H1 (cell line): ENCODE data around the gene FOXF1. TPM values are rescaled to one million over a fixed set of nuclear protein-coding genes. Genes with fewer than 3 reads are reported as not detected.

Experiments
- CTCF ChIA-PET: fragments of 300-600 bp; sonication (Branson Sonifier 250); formaldehyde crosslinking; loops from one replicate; lab custom pipeline; 2021; ENCODE audit not compliant: partially characterized antibody; lab: Charles Lee
- POLR2A ChIA-PET: fragments of 300-600 bp; sonication (Branson Sonifier 250); formaldehyde crosslinking; loops from one replicate; lab custom pipeline; 2021; ENCODE audit warnings: inconsistent platforms; ENCODE audit not compliant: partially characterized antibody; lab: Charles Lee
- DNase-seq, 2 experiments: peaks; one replicate each; pipeline versions ENCODE4 v3.0.0 to v3.0.0-alpha.2; 2010 to 2022; ENCODE audit warnings: low spot score in 2 of 2, low read depth in 1 of 2, mixed read lengths in 1 of 2
- FAIRE-seq: peaks from 2 replicates; lab custom pipeline; 2011; peaks lifted over from hg19 to GRCh38; lab: Jason Lieb, UNC
- H2AFZ ChIP-seq: 2 replicates; pipeline ENCODE4 v1.8.1; 2012; ENCODE audit warnings: low read length, inconsistent platforms
- H2AK5ac ChIP-seq: 2 replicates; pipeline ENCODE4 v1.6.1; 2013; ENCODE audit warnings: low read depth, low read length
- H2BK120ac ChIP-seq: replicated peaks from 2 replicates; pipeline ENCODE3; 2013; ENCODE audit warnings: low read depth, low read length, inconsistent platforms
- H2BK12ac ChIP-seq: 2 replicates; pipeline ENCODE4 v1.6.1; 2013; ENCODE audit warnings: low read depth, low read length
- H2BK15ac ChIP-seq: 2 replicates; pipeline ENCODE4 v1.6.1; 2013; ENCODE audit warnings: low read length
- H2BK20ac ChIP-seq: 2 replicates; pipeline ENCODE4 v1.6.1; 2013; ENCODE audit warnings: low read length
- H2BK5ac ChIP-seq: 2 replicates; pipeline ENCODE4 v1.6.1; 2013; ENCODE audit warnings: low read depth, low read length
- H3K14ac ChIP-seq: 2 replicates; pipeline ENCODE4 v1.6.1; 2013; ENCODE audit warnings: inconsistent platforms; ENCODE audit not compliant: insufficient read length
- H3K18ac ChIP-seq: 2 replicates; pipeline ENCODE4 v1.6.1; 2013; ENCODE audit warnings: low read length; ENCODE audit errors: extremely low read depth
- H3K23ac ChIP-seq: 2 replicates; pipeline ENCODE4 v1.6.1; 2013; ENCODE audit warnings: inconsistent platforms; ENCODE audit not compliant: insufficient read length
- H3K23me2 ChIP-seq: 2 replicates; pipeline ENCODE4 v1.6.1; 2013; ENCODE audit warnings: low read depth, low read length
- H3K27ac ChIP-seq: 2 replicates; pipeline ENCODE4 v1.6.1; 2011; ENCODE audit warnings: low read depth, low read length, inconsistent platforms
- H3K27me3 ChIP-seq, 4 experiments: replicated peaks in 1 of 4; 1 replicate in 1 of 4; 2 replicates in 3 of 4; pipeline versions ENCODE4 v1.6.1 to v1.8.1; 2011 to 2013; ENCODE audit warnings: low read length in 3 of 4, mild to moderate bottlenecking in 3 of 4, inconsistent platforms in 2 of 4, mixed read lengths in 2 of 4, moderate library complexity in 1 of 4; ENCODE audit not compliant: control insufficient read depth in 3 of 4, insufficient read depth in 3 of 4; ENCODE audit errors: extremely low read depth in 1 of 4
- H3K36me3 ChIP-seq, 4 experiments: 2 replicates each; pipeline versions ENCODE4 v1.6.1 to v1.8.1; 2011 to 2013; ENCODE audit warnings: mild to moderate bottlenecking in 4 of 4, low read length in 3 of 4, moderate library complexity in 2 of 4, control low read depth in 1 of 4, inconsistent platforms in 1 of 4; ENCODE audit not compliant: insufficient read depth in 4 of 4, control insufficient read depth in 2 of 4
- H3K4ac ChIP-seq: replicated peaks from 2 replicates; pipeline ENCODE3; 2013; ENCODE audit warnings: low read length, low read depth, mixed read lengths, inconsistent platforms; ENCODE audit not compliant: insufficient read length
- H3K4me1 ChIP-seq, 4 experiments: replicated peaks in 1 of 4; 1 replicate in 1 of 4; 2 replicates in 3 of 4; pipeline versions ENCODE4 v1.6.1 to v1.8.1; 2011 to 2013; ENCODE audit warnings: low read length in 3 of 4, inconsistent platforms in 2 of 4, mixed read lengths in 1 of 4; ENCODE audit not compliant: insufficient read depth in 4 of 4, control insufficient read depth in 3 of 4
- H3K4me2 ChIP-seq, 2 experiments: 2 replicates each; pipeline versions ENCODE4 v1.6.1 to v1.8.1; 2011 to 2013; ENCODE audit warnings: low read depth in 2 of 2, low read length in 2 of 2, control low read depth in 1 of 2, inconsistent platforms in 1 of 2, mild to moderate bottlenecking in 1 of 2; ENCODE audit not compliant: insufficient read depth in 1 of 2
- H3K4me3 ChIP-seq, 4 experiments: fragments of 200-600, 300-600 bp in 1 of 4; sonication (generic), shearing (Covaris generic), sonication (Bioruptor Twin) in 1 of 4; 2 replicates each; pipeline versions ENCODE4 v1.5.1 to v1.8.1; 2011 to 2016; ENCODE audit warnings: low read length in 4 of 4, low read depth in 3 of 4, control low read depth in 2 of 4, inconsistent platforms in 2 of 4, mild to moderate bottlenecking in 2 of 4, mixed read lengths in 1 of 4, moderate library complexity in 1 of 4; ENCODE audit not compliant: insufficient read depth in 2 of 4; ENCODE audit errors: extremely low read depth in 1 of 4
- H3K56ac ChIP-seq: replicated peaks from 2 replicates; pipeline ENCODE3; 2013; ENCODE audit warnings: low read depth, mild to moderate bottlenecking, mixed read lengths, low read length, inconsistent platforms; ENCODE audit not compliant: insufficient read length
- H3K79me1 ChIP-seq: 2 replicates; pipeline ENCODE4 v1.6.1; 2013; ENCODE audit warnings: low read depth, low read length, control low read depth
- H3K79me2 ChIP-seq, 2 experiments: 2 replicates each; pipeline versions ENCODE4 v1.6.1 to v1.8.1; 2012 to 2013; ENCODE audit warnings: low read length in 2 of 2, mild to moderate bottlenecking in 2 of 2, inconsistent platforms in 1 of 2; ENCODE audit not compliant: insufficient read depth in 2 of 2, control insufficient read depth in 1 of 2
- H3K9ac ChIP-seq, 4 experiments: replicated peaks in 1 of 4; 1 replicate in 1 of 4; 2 replicates in 3 of 4; pipeline versions ENCODE4 v1.6.1 to v1.8.1; 2011 to 2013; ENCODE audit warnings: low read depth in 3 of 4, low read length in 3 of 4, control low read depth in 2 of 4, mild to moderate bottlenecking in 2 of 4, moderate library complexity in 2 of 4, inconsistent platforms in 1 of 4; ENCODE audit errors: extremely low read depth in 1 of 4
- H3K9me3 ChIP-seq, 2 experiments: 2 replicates each; pipeline versions ENCODE4 v1.6.1 to v1.8.1; 2012 to 2013; ENCODE audit warnings: mild to moderate bottlenecking in 2 of 2, moderate library complexity in 2 of 2, control low read depth in 1 of 2, inconsistent platforms in 1 of 2, low read depth in 1 of 2, low read length in 1 of 2, mixed read lengths in 1 of 2; ENCODE audit not compliant: insufficient read depth in 2 of 2
- H4K20me1 ChIP-seq, 2 experiments: replicated peaks in 1 of 2; 2 replicates each; pipeline versions ENCODE3 to v1.8.1; 2011 to 2013; ENCODE audit warnings: inconsistent platforms in 2 of 2, low read length in 2 of 2, mild to moderate bottlenecking in 1 of 2; ENCODE audit not compliant: insufficient read depth in 2 of 2, control insufficient read depth in 1 of 2
- H4K5ac ChIP-seq: 2 replicates; pipeline ENCODE4 v1.6.1; 2013; ENCODE audit warnings: low read length, low read depth, mixed read lengths, inconsistent platforms; ENCODE audit not compliant: insufficient read length
- H4K8ac ChIP-seq: 2 replicates; pipeline ENCODE4 v1.8.0; 2013; ENCODE audit warnings: mild to moderate bottlenecking, moderate library complexity, low read length, inconsistent platforms; ENCODE audit not compliant: insufficient read depth; ENCODE audit errors: extremely low read depth
- H4K91ac ChIP-seq: replicated peaks from 2 replicates; pipeline ENCODE3; 2013; ENCODE audit warnings: low read length, mixed read lengths, inconsistent platforms; ENCODE audit not compliant: insufficient read length
- ATF3 ChIP-seq: IDR thresholded peaks from 2 replicates; pipeline ENCODE4 v1.6.1; 2011; ENCODE audit warnings: low read depth, mild to moderate bottlenecking, low read length; ENCODE audit not compliant: insufficient read depth
- BCL11A ChIP-seq, 2 experiments: IDR thresholded peaks; one replicate each; pipeline ENCODE4 v1.6.1; 2011; ENCODE audit warnings: low read depth in 2 of 2, low read length in 2 of 2, mild to moderate bottlenecking in 2 of 2
- CBX8 ChIP-seq: fragments of 300-800, 300-1000 bp; sonication (generic); IDR thresholded peaks from 2 replicates; pipeline ENCODE4 v1.7.1; 2016; ENCODE audit warnings: low read depth, low read length, borderline replicate concordance
- CTCF ChIP-seq, 3 experiments: IDR thresholded peaks; 1 replicate in 2 of 3; 2 replicates in 1 of 3; pipeline versions ENCODE4 v1.5.1 to v1.6.1; 2011; ENCODE audit warnings: low read length in 3 of 3, mild to moderate bottlenecking in 3 of 3, inconsistent platforms in 2 of 3, low read depth in 1 of 3, moderate library complexity in 1 of 3; ENCODE audit not compliant: insufficient read depth in 1 of 3; ENCODE audit errors: control extremely low read depth in 1 of 3
- GTF2F1 ChIP-seq: IDR thresholded peaks from 2 replicates; pipeline ENCODE4 v1.6.1; 2012; ENCODE audit warnings: low read depth, low read length, improper control_type of control experiment, borderline replicate concordance
- KDM1A ChIP-seq: fragments of 200-600, 300-600 bp; sonication (generic); IDR thresholded peaks from 2 replicates; pipeline ENCODE4 v1.7.1; 2016; ENCODE audit warnings: mild to moderate bottlenecking, low read length, borderline replicate concordance
- KDM4A ChIP-seq: IDR thresholded peaks from one replicate; pipeline ENCODE4 v1.7.1; 2012; ENCODE audit warnings: low read depth, mild to moderate bottlenecking, moderate library complexity, low read length, inconsistent platforms; ENCODE audit not compliant: severe bottlenecking
- MAFK ChIP-seq: IDR thresholded peaks from 2 replicates; pipeline ENCODE4 v1.6.1; 2012; ENCODE audit warnings: low read depth, mild to moderate bottlenecking, improper control_type of control experiment, low read length
- SIX5 ChIP-seq: IDR thresholded peaks from 2 replicates; pipeline ENCODE4 v1.6.1; 2011; ENCODE audit warnings: mild to moderate bottlenecking, low read depth, low read length
- SP2 ChIP-seq: IDR thresholded peaks from 2 replicates; pipeline ENCODE4 v1.6.1; 2012; ENCODE audit warnings: mild to moderate bottlenecking, low read length, inconsistent platforms
- WGBS, 2 experiments: shearing (Covaris generic) in 1 of 2; methylation state at CpG; one replicate each; pipeline versions ENCODE4 v1.1.6 to v1.1.7; 2013 to 2015; ENCODE audit warnings: low lambda C conversion rate in 2 of 2, mixed read lengths in 2 of 2, inconsistent platforms in 1 of 2, low coverage in 1 of 2, missing lambda C conversion rate in 1 of 2; ENCODE audit not compliant: insufficient replicate concordance in 2 of 2, insufficient coverage in 1 of 2, insufficient read length in 1 of 2; ENCODE audit errors: extremely low coverage in 1 of 2, missing lambda C conversion rate in 1 of 2; 5-methylcytosine and 5-hydroxymethylcytosine counted together
- polyA plus RNA-seq, 7 experiments: library from polyadenylated mRNA; depleted of rRNA in 3 of 7; stranded (reverse) in 5 of 7; unstranded in 2 of 7; fragments of >200 nt in 5 of 7; fragments of 200-250 nt in 2 of 7; gene quantifications; 1 replicate in 5 of 7; 2 replicates in 1 of 7; 4 replicates in 1 of 7; pipeline versions ENCODE4 v1.2.1 to v1.2.3, GENCODE V29; 2011 to 2013; ENCODE audit warnings: missing spikeins in 2 of 7, mixed read lengths in 2 of 7
- total RNA-seq: library from RNA; stranded (reverse); fragmentation: NEBNext Ultra II Directional; extraction: Animal tissue kit (Norgen Biotek cat#: 25700); gene quantifications from 2 replicates; pipeline ENCODE4 v1.2.1, GENCODE V29; 2021

FOXF1 gene
- total and polyA plus RNA-seq, 2 of the 8 experiments (the other 6 are each of a cell fraction or from before 2014, with no cell fraction given), result 0.02 TPM; not detected in 1

- Histone ChIP-seq H3K79me2 (no peaks in the 10 kb centered on the region), H3K4me2 (no peak overlapping the region), H3K4ac (no peak overlapping the region), H4K91ac (no peak overlapping the region), H3K36me3 (no peaks in the 10 kb centered on the region), H3K9ac (no peak overlapping the region), H4K20me1 (no peaks in the 10 kb centered on the region), H4K5ac (no peak overlapping the region), H2BK5ac (no peak overlapping the region), H3K9me3 (peaks cover 3 to 9% of the 10 kb centered on the region in 2 experiments; a peak in 3 of 4 replicates), H3K14ac (no peak overlapping the region), H2BK15ac (no peak overlapping the region), H2AFZ (no peak overlapping the region), H4K8ac (no peak overlapping the region), H3K27ac (no peak overlapping the region), H3K23ac (no peak overlapping the region), H3K4me3 (no peak overlapping the region), H3K56ac (no peak overlapping the region), H2BK20ac (no peak overlapping the region), H3K23me2 (no peaks in the 10 kb centered on the region), H3K4me1 (no peaks in the 10 kb centered on the region), H2AK5ac (no peak overlapping the region), H3K27me3 (0 out of 7 replicates have a peak, but pooled peaks cover 0 to 2% (median 0%) of the 10 kb centered on the region in 4 experiments), H2BK12ac (no peak overlapping the region), H3K79me1 (no peaks in the 10 kb centered on the region), H3K18ac (no peak overlapping the region), H2BK120ac (no peak overlapping the region)
- FAIRE-seq, result no peak
- no peak for TF ChIP-seq SIX5
- TF ChIP-seq GTF2F1, result no peak
- TF ChIP-seq MAFK, result no peak
- TF ChIP-seq KDM4A, result no peak
- TF ChIP-seq BCL11A (IDR thresholded peaks at IDR 0.05; ENCODE audit: low read depth in 2 of 2, low read length in 2 of 2), result no peak
- no peak for TF ChIP-seq CBX8
- TF ChIP-seq ATF3, result no peak
- TF ChIP-seq SP2, result no peak
- TF ChIP-seq KDM1A, result no peak
- TF ChIP-seq CTCF (IDR thresholded peaks at IDR 0.05; ENCODE audit: control extremely low read depth in 1 of 3, insufficient read depth in 1 of 3, low read depth in 1 of 3, low read length in 3 of 3), result no peak
- ChIA-PET POLR2A (no interaction called here), CTCF (interaction anchor here (1.3 kb wide), 1 partner anchor 9 kb away, joined by 3 read pairs; no protein-coding TSS in a partner anchor)
- no peak for DNase-seq
- 92% methylated on average over 5 of the region's 5 CpGs; no CpG with 5 or more reads in 1 of the 2 experiments for WGBS, 2 experiments
Measured at GRCh38 chr16:86472366-86472765, 38.0 kb upstream of the FOXF1 start.
